DMS153 treated with DMSO at 0.1 percent for 48 hours (cell line): ENCODE results near the gene UPF1.
"Not testable (repeated sequence)": the region's sequence is repeated elsewhere in the genome, so short reads cannot be mapped to it uniquely, and the experiment has no call there.

Experiments
- DNase-seq: peaks from one replicate; lab custom pipeline; 2025; ENCODE audit not compliant: unreplicated experiment; lab: John Stamatoyannopoulos, UW

The UPF1 gene

GRCh38 chr19:18895038-18895823 lies 63.5 kb downstream of the UPF1 start:
- DNase-seq = no peak

DNA sequence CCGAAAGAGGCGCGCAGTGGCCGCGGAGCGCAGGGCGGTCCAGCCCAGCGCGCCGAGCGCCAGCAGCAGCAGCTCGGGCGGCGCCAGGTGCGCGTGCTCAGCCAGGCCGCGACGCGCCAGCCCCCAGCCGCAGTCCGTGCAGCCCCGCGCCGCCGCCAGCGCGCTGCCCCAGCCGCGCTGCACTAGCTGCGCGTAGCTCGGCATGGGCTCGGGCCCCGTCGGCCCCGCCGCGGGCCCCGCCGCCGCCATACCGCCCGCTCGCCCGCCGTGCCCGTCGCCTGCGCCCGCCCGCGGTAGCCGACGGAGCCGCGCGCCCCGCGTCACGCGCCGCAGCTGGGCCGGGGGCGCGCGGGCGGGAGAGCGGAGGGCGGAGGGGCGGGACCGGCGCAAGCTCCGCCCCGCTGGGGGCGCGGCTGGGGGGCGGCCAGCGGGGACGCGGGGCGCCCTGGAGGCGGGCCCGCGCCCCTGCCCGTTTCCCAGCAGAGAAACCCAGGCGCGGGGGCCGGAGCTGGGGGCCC lies 64.1 kb downstream of the UPF1 start, which contains the start of gene CERS1:
TSS of gene CERS1 (minus strand) at position 335 of the 518 bp plus-strand sequence. CDS start at position 249, 86 bp downstream.
- DNase-seq = no peak

DNA sequence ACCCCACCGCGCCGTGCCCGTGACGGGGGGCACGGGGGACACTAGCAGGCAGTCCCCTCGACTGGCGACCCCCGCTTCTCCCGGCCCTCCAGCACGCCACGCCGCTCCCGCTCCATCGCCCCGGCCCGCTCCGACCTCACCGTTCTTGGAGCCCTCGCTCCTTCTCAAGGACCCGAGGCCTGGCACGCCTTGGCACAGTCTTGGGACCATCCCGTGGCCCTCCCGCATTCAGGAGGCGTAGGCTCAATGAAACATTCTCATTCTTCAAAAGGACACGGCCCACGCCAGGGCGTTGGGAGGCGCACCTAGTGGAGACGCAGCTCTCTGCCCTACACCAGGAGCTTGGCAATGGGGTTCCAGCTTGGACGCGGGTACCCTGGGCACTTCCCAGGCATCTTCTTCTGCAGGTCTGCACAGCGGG lies 64.7 kb downstream of the UPF1 start:
- DNase-seq = no peak

GRCh38 chr19:18897094-18898029 lies 65.6 kb downstream of the UPF1 start:
- no peak for DNase-seq

GRCh38 chr19:18898081-18898606 lies 66.4 kb downstream of the UPF1 start:
- no peak for DNase-seq

- DNase-seq = no peak
These were observed 67.0 kb downstream of the UPF1 start for GRCh38 chr19:18898607-18899408.

DNA sequence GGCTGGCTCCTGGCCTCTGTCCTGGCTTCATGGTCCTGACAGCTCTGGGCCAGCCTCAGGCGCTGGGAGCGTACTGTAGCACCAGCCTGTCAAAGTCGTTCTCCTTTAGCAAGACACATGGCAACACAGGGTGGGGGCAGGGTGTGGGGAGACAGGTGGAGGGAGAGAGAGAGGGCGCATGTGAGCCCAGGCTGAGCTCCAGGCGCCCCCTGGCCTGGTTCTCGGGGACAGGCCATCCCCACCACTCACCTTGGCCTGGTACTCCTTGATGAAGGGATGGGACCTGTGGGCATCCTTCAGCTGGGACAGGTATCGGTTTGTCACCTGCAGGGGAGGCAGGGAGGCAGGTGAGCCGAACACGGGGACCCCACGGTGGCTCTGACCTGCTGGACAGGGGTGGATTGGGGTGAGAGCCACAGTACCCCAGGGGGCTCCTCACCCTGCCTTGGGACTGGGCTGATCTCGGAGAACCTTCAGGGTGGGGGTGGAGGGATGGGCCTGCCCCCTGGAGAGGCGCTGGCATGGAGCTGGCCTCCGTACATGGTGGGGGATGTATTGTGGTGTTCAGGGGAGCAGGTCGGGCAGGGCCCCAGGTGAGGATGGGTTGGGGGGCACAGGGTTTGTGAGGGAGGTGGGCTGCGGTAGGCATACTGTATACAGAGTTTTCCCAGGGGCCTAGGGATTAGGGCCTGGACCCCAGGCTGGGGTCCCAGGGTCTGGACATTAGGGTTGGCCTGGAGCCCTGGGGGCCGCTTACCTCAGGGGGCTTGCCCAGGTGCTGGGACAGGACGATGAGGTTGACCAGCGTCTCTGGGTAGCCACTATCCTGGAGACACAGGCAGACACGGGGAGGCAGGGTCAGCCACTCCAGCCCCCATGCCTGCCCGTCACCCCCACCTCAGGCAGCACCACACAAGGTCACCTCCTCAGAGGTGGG lies 68.1 kb downstream of the UPF1 start:
- DNase-seq = no peak

- no peak for DNase-seq
These were observed 69.1 kb downstream of the UPF1 start for GRCh38 chr19:18900700-18901481.

DNA sequence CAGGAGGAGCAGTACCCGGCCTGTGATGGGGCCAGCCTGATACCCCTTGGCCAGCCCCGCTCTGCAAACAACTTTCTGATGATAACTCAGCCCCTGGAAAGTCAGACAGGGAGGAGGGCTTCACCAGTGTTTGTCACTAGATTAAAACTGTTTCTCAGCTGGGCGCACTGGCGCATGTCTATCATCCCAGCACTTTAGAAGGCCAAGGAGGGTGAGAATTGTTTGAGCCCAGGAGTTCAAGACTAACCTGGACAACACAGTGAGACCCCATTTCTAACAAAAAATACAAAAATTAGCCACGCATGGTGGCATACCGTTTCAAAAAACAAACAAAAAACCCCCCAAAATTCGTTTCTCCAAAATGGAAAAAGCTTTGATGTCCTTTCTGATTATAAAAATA lies 69.7 kb downstream of the UPF1 start:
- no peak for DNase-seq

GRCh38 chr19:18902519-18902918 lies 70.8 kb downstream of the UPF1 start:
- not testable (repeated sequence) for DNase-seq

DNA sequence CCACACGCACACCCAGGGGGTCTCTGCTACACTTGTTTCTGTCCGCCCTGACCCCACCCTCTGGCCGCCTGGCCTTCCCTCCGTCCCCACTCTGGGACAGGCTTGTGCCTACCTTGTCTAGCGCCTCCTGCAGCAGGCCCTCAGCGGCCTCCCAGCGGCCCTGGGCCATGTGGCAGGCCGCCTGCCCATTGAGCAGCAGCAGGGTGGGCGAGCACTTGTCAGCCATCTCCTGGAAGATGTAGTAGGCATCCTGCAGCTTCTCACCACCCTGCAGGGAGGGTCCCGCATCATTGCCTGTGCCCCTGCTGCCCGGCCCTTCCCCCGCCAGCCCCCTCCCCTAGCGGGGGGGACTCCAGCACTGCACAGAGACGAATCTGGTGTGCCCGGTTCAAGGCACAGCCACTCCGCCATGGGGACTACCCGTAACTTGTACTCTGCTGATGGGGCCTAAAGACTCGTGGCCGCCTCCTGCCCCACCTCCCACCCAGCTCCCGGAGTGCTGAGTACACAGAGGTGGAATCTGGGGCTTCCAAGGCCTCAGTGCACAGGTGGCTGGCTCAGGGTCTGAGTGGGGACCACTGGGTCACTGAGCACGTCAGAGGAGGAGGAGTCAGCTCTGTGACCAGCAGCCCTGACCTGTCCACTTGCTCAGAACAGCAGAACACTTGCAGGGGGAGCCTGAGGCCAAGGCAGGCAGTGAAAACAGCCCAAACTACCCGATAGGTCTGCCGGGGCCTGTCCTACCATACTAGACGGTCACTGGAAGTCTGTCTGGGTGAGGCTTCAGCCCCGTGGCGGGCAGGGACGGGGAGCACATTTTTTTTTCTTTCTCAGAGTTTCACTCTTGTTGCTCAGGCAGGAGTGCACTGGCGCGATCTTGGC lies 71.6 kb downstream of the UPF1 start:
- no peak for DNase-seq

- no peak for DNase-seq
These were observed 72.7 kb downstream of the UPF1 start for GRCh38 chr19:18904334-18905057.

DNA sequence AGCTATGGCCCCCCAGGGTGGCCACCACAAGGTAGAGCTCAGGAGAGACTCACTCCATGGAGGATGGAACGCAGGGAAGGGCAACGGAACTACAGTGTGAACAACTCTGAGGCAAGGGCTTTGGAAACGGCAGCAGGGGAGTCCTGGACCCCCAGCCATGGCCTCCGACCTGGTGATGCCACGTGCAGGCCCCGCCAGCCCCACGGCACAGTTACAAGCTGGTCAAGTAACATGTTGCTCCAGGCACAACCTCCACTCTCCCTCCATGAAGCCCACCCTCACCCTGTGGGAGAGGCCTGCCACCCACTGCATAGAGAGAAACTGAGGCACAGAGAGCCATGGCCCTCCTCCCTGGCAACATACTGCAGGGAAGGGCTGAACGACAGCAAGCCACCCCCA lies 73.3 kb downstream of the UPF1 start:
- no peak for DNase-seq

GRCh38 chr19:18905513-18906236 lies 73.9 kb downstream of the UPF1 start:
- DNase-seq = no peak

DNA sequence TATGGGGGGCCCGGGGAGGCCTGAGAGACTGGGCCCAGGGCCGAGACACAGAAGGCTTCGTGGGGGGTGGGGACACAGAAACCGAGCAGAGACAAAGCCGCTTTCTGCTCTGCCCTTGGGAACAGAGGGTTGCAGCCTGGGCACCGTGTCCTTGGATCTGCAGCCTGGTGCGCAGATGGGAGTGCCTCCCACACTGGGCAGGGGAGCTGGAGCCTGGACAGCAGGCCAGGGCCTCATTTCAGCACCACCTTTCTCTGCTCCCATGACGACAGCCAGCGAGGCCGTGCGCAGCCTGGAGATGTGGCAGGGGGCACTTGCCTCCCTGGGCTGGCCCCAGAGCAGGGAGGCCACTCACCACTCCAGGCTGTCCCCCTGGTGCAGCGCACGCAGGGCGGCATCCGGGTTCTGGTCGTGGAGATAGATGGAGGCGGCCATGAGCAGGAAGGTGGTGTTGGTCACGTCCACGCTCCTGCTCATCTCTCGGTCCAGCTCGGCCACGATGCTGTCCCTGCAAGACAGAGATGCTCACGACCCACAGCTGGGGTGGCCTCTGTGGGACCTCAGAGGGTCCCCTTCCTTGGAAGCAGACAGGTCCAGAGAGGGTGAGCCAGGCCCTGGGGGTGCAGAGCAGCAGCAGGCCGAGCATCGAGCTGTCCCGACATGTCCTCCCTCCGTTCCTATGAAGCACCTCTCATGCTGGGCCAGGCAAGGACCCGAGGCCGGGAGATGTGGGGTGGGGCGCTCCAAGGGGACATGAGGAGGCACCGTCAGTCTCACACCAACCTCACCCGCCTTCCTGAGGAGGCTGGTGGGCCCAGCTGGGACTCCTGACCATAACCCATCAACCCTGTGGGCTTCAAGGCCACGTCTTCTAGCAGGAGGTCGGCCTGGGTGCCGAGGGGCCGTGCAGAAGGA lies 75.1 kb downstream of the UPF1 start:
- no peak for DNase-seq
